HepG2 (cell line): ENCODE results near the gene CBFA2T2.

Source experiments
- CEBPG ChIP-seq: IDR thresholded peaks from 2 replicates; pipeline ENCODE4 v1.6.1; 2016
- EP300 ChIP-seq, 3 experiments: sonication (generic) in 1 of 3; formaldehyde crosslinking in 1 of 3; IDR thresholded peaks; 2 replicates each; pipeline versions ENCODE4 v1.5.1 to v1.6.1; 2011 to 2020; ENCODE audit warnings: low read depth in 2 of 3, low read length in 2 of 3, borderline replicate concordance in 1 of 3, improper control_type of control experiment in 1 of 3, mild to moderate bottlenecking in 1 of 3, missing genetic modification reagents in 1 of 3, moderate library complexity in 1 of 3
- EZH2 ChIP-seq: conservative IDR thresholded peaks from 2 replicates; pipeline ENCODE4 v1.6.1; 2012; ENCODE audit warnings: mild to moderate bottlenecking, low read depth, low read length, moderate library complexity
- TCF12 ChIP-seq, 2 experiments: fragments of 450-650 bp in 1 of 2; sonication (generic) in 1 of 2; formaldehyde crosslinking in 1 of 2; IDR thresholded peaks; 2 replicates each; pipeline versions ENCODE4 v1.6.1 to v1.8.0; 2017 to 2022; ENCODE audit warnings: antibody characterized with exemption in 1 of 2, mild to moderate bottlenecking in 1 of 2, missing genetic modification reagents in 1 of 2, moderate library complexity in 1 of 2

- TF ChIP-seq CEBPG (CRISPR knock-in tag) (no peak), EP300 (IDR thresholded peaks at IDR 0.05; ENCODE audit: low read depth in 2 of 2, low read length in 2 of 2) (no peak), EP300 (CRISPR knock-in tag; IDR thresholded peaks at IDR 0.05; ENCODE audit: borderline replicate concordance) (no peak), TCF12 (IDR thresholded peaks at IDR 0.05) (no peak), TCF12 (CRISPR knock-in tag; IDR thresholded peaks at IDR 0.05) (no peak), EZH2 (no peak)
Measured at GRCh38 chr20:33480048-33480447, 9.8 kb upstream of the CBFA2T2 start.
